ENCODE data around the gene BFSP2.
"Not testable (repeated sequence)": the region's sequence is repeated elsewhere in the genome, so short reads cannot be mapped to it uniquely, and the experiment has no call there.

The BFSP2 gene

GRCh38 chr3:133487920-133488540 is 88.2 kb downstream of the BFSP2 start:
- no peak for DNase-seq

- DNase-seq = peak; percentile 10
These were observed 89.0 kb downstream of the BFSP2 start for GRCh38 chr3:133488785-133489367.

GRCh38 chr3:133489466-133490085 is 89.7 kb downstream of the BFSP2 start:
- DNase-seq = no peak

GRCh38 chr3:133490468-133491351 is 90.9 kb downstream of the BFSP2 start:
- no peak for DNase-seq

- no peak for DNase-seq
These were observed 91.7 kb downstream of the BFSP2 start for GRCh38 chr3:133491481-133492059.

- DNase-seq = no peak
These were observed 92.4 kb downstream of the BFSP2 start for GRCh38 chr3:133492159-133492741.

GRCh38 chr3:133494469-133494868 is 94.6 kb downstream of the BFSP2 start:
- no peak for DNase-seq

GRCh38 chr3:133502542-133502941 is 102.7 kb downstream of the BFSP2 start:
- DNase-seq = not testable (repeated sequence)

- DNase-seq = no peak
These were observed 103.6 kb downstream of the BFSP2 start for GRCh38 chr3:133503409-133503808.

GRCh38 chr3:133504736-133505135 is 104.9 kb downstream of the BFSP2 start:
- DNase-seq = no peak

- DNase-seq = no peak
These were observed 106.0 kb downstream of the BFSP2 start for GRCh38 chr3:133505813-133506212.

- no peak for DNase-seq
These were observed 106.5 kb downstream of the BFSP2 start for GRCh38 chr3:133506215-133506901.

- DNase-seq = no peak
These were observed 109.6 kb downstream of the BFSP2 start for GRCh38 chr3:133509488-133509887.

GRCh38 chr3:133512416-133513089 is 112.7 kb downstream of the BFSP2 start:
- no peak for DNase-seq

GRCh38 chr3:133514418-133514817 is 114.6 kb downstream of the BFSP2 start:
- no peak for DNase-seq

- no peak for DNase-seq
These were observed 115.3 kb downstream of the BFSP2 start for GRCh38 chr3:133515127-133515526.

- DNase-seq = no peak
These were observed 120.4 kb downstream of the BFSP2 start for GRCh38 chr3:133520286-133520685.

- DNase-seq = not testable (repeated sequence)
These were observed 121.1 kb downstream of the BFSP2 start for GRCh38 chr3:133520938-133521337.

GRCh38 chr3:133521946-133522345 is 122.1 kb downstream of the BFSP2 start:
- no peak for DNase-seq

- not testable (repeated sequence) for DNase-seq
These were observed 123.9 kb downstream of the BFSP2 start for GRCh38 chr3:133523758-133524157.

All from NCI-H1105 treated with DMSO at 0.1 percent for 48 hours (cell line).